ENCODE measurements around the gene UBE2G2.

Gene UBE2G2

DNA sequence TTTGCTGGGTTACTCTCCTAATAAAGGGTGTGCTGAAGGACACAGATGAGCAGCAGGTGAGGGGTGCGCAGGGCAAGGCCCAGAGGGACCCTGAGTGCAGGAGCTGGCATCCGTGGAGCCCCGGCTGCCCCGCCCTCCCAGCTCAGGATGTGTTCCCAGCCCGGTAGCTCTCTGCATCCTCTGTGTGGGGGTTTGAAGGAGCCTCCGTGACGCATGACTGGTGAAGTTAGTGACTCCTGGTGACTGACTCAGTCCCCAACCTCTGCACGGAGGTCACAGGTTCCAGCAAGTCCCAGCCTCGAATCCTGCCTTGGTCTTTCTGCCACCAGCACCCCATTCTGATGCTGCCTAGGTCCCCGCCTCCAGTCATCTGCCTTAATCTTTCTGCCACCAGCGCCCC is 68.7 kb downstream of the UBE2G2 start:
- in situ Hi-C loops (cut with MboI; ENCODE audit: low sequenced_read_pairs) = no loop called here

DNA sequence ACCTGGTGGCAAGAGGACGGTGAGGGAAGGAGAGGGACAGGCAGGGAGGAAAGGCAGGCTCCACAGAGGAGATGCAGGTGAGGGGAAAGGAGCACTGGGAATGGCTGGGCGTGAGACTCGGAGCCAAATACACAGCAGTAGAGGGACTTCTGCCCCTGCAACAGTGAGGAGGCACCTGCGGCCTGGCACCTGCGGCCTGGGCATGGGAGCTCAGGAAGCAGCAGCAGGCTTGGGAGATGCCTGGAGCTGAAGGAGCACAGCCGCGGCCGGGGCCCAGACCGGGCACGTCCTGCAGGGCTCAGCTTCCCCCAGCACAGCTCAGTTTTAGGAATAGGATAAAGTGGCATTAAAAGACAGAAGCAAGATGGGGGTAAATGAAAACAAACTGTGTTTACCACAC is 69.4 kb downstream of the UBE2G2 start:
- in situ Hi-C loops (cut with MboI; ENCODE audit: low sequenced_read_pairs) = no loop called here

DNA sequence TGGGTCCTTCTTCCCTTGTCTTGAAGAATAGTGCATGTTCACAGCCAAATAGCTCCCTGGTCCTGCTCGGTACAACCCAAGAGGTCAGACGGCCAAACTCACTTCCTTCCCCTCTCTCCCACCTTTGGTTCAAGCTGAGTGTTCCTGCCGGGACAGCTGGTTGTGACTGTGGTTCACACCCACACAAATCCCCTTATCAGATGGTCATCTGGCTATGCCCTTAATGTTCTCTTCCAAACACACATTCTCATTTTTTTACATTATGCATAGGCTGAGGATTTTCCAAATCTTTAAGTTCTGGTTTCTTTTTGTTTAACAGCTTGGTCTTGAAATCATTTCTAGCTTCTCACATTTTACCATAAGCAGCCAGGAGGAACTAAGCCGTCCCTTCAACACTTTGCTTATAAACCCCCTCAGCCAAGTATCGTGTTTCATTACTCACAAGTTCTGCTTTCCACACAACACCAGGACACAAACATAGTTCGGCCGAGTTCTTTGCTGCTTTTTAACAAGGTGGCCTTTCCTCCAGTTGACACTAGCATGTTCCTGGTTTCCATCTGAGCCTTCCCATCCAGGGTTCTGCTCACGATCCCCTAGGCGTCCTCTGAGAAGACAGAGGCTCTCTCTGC is 70.6 kb downstream of the UBE2G2 start:
- in situ Hi-C loops (cut with MboI; ENCODE audit: low sequenced_read_pairs) = no loop called here

DNA sequence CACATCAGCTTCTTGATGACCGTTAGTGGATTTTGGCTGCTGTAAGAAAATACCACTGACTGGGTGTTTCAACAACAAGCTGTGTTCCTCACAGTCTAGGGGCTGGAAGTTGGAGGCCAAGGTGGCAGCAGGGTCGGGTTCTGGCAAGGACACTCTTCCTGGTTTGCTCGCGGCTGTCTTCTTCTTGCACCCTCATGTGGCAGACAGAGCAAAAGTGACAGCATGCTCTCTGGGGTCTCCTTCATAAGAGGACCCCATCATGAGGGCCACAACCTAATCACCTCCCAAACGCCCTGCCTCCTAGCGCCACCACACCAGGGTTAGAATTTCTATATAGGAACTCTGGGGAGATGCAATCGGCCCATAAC is 71.6 kb downstream of the UBE2G2 start:
- in situ Hi-C loops (cut with MboI; ENCODE audit: low sequenced_read_pairs) = no loop called here

DNA sequence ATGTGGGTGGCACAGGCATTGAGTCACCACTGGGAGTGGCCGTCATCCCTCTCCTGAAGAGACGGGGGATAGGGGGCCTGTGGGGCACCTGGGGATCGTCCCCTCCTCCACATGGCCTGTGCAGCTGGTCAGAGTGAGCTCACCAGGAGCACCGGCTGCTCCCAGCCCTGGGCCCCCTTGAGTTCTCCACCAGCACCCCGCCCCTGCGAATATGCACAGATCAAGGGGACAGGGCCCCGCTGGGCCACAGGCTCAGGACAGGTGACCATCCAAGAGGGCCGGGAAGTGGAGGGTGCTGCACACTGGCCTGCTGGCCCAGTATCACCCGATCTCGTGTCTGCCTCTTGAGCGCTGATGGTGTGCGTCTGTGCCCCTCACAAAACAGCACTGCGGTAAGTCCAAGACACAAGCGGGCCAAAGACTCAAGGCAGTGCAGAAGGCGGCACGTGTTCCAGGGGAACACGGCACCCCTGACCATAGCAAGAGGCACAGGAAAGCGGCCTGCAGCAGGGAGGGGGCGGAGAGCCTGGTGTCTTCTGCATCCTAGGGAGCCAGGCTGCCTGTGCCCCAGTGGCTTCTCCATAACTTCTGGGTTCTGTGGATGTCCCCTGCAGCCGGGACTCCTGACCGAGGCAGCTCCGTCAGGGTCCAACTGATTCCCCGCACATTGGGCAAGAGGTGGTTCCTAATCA is 72.1 kb downstream of the UBE2G2 start:
- in situ Hi-C loops (cut with MboI; ENCODE audit: low sequenced_read_pairs) = no loop called here

DNA sequence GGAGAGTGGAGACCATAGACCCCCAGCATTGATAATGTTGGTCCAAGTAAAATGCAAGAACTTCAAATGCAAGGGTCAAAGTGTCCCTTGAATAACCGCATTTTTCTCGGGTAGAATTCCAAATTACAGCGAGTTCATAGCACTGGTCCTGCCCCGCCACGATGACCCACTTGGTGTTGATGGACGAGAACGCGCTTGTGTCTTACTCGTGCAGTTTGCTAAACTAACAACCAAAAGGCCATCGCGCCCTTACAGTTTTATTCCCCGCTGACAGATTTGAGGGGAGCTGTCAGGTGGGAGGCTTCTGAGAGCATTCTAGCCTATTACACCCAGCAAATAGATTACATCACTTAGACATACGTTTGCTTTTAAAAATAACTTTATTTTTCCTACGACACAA is 72.9 kb downstream of the UBE2G2 start:
- in situ Hi-C loops (cut with MboI; ENCODE audit: low sequenced_read_pairs) = no loop called here

DNA sequence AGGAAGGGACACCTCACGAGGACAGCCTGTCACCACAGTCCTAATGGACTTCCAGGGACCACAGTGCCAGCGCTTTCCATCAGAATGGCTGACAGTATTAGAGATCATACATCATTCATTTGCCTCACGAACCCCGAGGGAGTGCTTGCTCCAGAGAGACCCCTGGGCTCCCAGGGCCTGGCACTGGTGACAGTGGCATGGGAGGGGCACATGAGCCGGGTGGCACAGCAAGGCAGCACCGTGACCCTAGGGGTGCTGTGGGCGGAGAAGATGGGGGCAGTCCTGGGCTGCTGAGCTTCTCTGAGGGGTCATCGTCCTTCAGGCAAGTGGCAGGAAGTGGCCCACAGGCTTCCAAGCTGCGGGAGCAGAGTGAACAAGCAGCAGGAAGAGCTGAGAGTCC is 73.9 kb downstream of the UBE2G2 start:
- in situ Hi-C loops (cut with MboI; ENCODE audit: low sequenced_read_pairs) = no loop called here

DNA sequence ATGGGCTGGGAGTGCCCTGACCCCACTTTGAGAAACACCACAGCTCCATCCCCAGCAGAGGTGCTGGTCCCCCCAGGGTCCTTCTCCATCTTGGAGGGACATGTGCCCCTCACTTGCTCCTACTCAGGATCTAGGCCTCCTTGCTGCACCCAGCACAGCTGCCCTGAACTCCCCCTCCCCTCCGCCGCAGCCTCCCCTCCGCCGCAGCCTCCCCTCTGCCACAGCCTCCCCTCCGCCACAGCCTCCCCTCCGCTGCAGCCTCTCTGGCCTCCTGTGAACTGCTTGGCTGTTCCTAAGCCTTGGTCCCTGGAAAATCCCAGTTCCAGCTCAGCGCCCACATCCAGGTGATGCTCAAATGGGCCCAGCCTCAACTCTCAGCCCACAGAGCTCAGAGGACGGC is 74.3 kb downstream of the UBE2G2 start:
- in situ Hi-C loops (cut with MboI; ENCODE audit: low sequenced_read_pairs) = no loop called here

DNA sequence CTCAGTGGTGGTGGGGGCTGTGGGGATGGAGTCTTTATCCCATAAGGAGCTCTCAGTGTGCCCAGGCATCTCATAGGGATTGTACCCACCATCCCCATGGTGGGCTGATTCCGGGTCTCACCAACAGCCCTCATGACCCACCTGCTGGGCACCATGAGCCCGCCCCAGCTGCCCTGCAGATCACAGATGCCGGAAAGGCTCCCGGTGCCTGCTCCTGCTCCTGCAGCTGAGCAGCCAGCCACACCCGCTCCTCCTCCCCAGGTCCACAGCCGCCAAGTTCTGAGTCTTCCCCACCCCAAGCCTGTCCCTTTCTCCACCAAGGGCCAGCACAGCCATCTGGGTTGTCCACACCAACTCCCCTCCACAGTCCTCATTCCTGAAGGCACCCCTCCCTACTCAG is 74.8 kb downstream of the UBE2G2 start:
- in situ Hi-C loops (cut with MboI; ENCODE audit: low sequenced_read_pairs) = no loop called here

DNA sequence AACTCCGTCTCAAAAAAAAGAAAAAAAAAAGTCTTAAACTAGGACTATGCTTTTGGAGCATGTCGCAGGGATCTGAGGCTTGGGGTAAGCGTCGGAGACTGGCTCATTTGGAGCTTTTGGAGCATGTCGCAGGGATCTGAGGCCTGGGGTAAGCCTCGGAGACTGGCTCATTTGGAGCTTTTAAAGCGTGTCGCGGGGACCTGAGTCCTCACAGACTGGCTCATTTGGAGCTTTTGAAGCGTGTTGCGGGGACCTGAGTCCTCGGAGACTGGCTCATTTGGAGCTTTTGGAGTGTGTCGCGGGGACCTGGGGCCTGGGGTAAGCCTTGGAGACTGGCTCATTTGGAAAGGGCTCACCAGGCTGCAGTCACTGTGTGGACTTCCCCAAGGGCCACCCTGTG is 76.7 kb downstream of the UBE2G2 start:
- in situ Hi-C loops (cut with MboI; ENCODE audit: low sequenced_read_pairs) = no loop called here

DNA sequence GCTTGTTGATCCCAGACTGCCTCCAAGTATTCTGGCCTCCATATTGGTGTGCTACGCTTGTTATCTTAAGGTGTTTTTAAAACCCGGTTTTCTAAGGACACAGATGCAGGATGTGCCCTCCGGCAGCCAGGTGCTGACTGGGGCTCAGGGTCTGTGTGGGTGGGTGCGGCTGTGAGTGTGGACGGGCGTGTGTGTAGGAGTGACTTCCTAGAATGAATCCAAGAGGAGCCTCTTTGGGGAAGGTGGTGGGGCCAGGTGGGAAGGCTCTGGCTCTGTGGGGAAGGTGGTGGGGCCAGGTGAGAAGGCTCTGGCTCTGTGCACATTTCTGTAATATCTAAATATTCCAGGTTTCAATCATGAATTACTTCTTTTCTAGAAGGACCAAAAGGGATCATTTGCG is 77.4 kb downstream of the UBE2G2 start:
- in situ Hi-C loops (cut with MboI; ENCODE audit: low sequenced_read_pairs) = no loop called here

DNA sequence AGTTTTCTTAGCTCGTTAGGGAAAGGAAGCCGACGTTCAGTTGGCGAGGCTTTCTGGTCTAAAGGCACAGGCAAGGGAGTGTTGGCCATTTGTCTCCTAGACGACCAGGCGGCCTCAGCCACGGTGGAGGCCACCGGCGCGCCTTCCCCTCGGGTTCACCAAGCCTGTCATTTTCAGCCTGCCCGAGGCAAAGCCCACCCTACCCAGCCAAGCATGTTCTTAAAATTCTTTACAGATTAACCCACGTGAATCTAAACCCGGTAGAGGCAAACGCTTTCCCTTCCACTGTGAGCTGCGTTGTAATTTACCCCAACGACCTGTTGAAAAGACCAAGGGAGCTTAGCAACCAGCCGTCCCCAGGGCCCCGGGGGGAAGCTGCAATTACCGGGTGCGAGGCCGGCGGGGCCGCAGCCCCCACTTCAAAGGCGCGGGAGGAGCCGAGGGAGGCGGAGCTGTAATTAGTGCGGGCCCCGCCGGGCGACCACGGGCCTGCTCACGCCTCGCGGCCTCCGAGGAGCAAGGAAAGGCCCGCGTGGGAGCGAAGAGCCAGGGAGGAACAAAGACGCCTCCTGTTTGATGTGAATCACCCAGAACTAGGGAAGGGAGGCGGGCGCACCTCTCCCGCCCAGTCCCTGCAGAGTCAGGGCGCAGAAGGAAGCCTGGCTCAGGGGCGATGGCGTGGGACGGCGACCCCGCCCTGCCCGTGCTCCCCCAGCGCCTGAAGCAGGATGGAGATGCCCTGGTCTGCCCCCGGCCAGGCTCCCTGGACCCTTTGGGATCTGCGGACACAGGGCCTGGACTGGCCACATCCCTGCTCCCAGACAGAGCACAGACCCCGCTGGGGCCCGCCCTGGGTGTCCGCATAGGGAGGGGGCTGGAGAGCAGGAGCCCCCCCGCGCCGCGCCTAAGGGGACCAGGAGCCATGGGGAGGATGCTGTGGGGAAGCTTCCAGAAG is 78.2 kb downstream of the UBE2G2 start:
- in situ Hi-C loops (cut with MboI; ENCODE audit: low sequenced_read_pairs) = no loop called here

DNA sequence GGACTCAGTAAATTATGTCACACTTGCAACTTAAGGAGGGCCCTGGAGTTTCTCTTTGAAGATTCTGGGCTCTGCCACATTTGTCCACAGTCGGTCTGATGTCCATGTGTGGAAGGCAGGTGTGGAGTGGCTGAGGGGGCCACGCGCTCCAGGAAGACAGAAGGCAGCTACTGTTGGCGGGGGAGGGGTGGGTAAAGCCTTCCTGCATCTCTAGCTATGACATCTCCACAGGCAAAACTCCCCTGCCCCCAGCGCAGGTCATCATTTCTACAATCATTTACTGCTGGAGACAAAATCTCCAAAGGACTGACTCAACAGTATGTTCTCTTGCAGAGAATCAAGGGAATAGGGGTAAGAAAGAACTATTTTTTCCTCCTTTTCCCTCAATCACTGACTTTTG is 78.9 kb downstream of the UBE2G2 start:
- in situ Hi-C loops (cut with MboI; ENCODE audit: low sequenced_read_pairs) = no loop called here

DNA sequence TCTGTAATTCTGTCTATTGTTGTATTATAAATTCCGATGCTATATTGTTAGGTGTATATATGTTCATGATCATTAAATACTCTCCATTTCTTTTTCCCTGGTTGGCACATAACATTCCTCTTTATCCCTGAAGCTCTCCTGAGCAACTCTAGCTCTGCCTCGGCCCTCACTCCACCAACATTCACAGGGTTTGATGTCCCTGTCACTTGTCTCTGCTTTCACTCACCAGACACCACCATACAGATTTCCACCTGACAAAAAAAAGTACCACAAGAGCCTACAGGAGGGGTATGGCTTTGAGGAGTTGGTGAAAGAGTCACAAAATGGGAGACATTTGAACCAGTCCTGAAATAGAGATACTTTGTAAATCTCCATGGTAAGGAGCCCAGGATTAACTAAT is 81.5 kb downstream of the UBE2G2 start:
- in situ Hi-C loops (cut with MboI; ENCODE audit: low sequenced_read_pairs) = no loop called here

Data from hTERT RPE-1 (cell line).